GM19193 (cell line): ENCODE data around the gene ASB16.

Source experiments
- POLR2A ChIP-seq: IDR thresholded peaks from 4 replicates; pipeline ENCODE4 v1.6.1; 2011; ENCODE audit not compliant: insufficient read depth, insufficient read length; ENCODE audit errors: extremely low read depth

Gene ASB16

DNA sequence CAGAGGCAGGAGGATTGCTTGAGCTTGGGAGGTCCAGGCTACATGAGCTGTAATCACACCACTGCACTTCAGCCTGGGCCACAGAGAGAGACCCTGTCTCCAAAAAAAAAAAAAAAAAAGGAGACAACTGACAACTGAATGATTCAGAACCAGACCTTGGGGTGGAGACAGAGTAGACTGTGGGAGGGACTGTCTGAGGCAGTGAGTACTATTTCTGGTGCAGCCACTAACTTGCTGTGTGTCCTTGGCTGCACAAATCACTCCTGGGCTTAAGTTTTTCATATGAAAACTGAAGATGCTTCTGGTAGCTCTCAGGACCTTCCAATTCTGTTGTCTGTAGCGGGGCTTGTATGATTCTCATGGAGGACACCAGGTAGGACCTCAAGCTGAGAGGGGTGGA lies 5.8 kb downstream of the ASB16 start:
- no peak for TF ChIP-seq POLR2A

DNA sequence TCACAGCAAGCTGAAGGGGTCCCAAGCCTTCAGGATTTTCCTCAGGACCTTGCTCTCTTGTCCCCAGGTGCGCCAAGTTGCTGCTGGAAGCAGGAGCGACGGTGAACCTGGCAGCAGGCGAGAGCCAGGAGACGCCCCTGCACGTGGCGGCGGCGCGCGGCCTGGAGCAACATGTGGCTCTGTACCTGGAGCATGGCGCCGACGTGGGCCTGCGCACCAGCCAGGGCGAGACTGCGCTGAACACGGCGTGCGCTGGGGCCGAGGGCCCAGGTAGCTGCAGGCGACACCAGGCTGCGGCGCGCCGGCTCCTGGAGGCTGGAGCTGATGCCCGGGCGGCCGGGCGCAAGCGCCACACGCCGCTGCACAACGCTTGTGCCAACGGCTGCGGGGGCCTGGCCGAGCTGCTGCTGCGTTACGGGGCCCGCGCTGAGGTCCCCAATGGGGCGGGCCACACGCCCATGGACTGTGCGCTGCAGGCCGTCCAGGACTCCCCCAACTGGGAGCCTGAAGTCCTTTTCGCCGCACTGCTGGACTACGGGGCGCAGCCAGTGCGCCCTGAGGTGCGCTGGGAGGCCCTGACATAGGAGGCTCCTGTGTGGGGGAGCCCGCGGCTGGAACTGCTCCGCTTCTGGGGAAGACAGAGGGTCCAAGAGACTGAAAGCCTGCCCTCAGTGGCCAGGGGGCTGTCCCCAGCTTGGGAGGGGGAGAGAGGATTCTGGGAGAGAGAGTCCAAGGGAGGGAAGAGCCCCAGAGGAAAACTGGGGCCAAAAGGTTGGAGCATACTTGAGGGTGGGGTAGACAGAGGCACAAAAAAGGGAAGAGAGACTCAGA lies 6.4 kb downstream of the ASB16 start:
- TF ChIP-seq POLR2A = no peak

DNA sequence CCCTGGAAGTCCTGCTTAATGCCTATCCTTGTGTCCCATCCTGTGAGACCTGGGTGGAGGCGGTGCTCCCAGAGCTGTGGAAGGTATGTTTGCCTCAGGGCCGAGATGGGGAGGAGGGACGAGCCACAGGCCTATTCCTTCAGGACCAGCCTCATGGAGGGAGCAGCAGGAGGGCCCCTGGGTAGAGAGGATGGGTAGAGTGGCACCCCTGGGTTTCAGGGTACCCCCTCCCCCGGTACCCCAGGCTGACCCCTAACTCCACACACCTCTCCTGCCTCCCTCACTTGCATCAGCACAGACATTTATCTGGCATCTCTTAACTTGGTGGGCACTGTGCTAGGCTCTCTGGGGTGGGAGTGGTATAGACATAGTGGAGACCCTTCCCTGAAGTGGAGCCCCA lies 7.1 kb downstream of the ASB16 start:
- no peak for TF ChIP-seq POLR2A

DNA sequence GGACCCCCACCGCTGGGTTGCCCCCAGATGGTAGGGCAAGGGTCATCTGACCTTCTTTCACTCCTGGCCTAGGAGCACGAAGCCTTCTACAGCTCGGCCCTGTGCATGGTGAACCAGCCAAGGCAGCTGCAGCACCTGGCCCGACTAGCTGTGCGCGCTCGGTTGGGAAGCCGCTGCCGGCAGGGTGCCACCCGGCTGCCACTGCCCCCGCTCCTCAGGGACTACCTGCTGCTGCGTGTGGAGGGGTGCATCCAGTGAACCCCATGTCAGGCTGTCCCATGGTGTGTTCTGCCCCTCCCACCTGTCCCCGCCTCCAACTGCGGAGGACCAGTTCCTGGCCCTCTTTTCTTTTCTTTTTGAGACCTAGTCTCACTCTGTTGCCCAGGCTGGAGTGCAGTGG lies 7.6 kb downstream of the ASB16 start:
- no peak for TF ChIP-seq POLR2A

DNA sequence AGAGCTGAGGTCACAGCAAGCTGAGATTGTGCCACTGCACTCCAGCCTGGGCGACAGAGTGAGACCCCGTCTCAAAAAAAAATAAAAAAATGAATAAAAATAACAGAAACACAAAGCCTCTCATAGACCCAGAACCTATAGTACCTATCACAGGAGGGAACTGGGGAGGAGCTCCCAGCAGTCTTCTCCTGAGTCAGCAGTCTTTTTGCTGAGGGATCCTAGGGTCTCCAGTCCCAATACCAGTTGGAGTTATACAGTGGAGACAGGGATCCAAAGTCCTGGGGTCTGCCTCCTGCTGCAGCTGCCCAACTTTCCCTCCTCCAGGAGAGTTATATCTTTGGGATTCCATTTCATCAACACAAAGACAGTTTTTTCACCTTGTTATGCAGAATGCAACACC lies 12.5 kb downstream of the ASB16 start:
- TF ChIP-seq POLR2A = no peak

DNA sequence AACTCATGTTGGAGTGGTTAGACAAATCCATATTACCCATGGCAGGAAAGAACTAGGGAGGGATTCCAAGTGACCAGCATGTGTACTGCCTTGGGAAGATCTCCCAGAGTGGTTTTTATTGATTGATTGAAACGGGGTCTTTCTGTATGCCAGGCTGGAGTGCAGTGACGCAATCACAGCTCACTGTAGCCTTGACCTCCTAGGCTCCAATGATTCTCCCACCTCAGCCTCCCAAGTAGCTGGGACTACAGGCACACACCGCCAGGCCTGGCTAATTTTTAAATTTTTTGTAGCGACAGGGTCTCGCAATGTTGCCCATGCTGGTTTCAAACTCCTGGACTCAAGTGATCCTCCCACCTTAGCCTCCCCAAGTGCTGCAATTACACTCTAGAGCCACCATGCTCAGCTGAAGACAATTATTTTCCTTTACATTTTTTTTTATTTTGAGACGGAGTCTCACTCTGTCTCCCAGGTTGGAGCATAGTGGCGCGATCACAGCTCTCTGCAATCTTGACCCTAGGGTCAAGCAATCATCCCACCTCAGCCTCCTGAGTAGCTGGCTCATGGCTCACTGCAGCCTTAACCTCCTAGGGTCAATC lies 13.8 kb downstream of the ASB16 start:
- TF ChIP-seq POLR2A = no peak

DNA sequence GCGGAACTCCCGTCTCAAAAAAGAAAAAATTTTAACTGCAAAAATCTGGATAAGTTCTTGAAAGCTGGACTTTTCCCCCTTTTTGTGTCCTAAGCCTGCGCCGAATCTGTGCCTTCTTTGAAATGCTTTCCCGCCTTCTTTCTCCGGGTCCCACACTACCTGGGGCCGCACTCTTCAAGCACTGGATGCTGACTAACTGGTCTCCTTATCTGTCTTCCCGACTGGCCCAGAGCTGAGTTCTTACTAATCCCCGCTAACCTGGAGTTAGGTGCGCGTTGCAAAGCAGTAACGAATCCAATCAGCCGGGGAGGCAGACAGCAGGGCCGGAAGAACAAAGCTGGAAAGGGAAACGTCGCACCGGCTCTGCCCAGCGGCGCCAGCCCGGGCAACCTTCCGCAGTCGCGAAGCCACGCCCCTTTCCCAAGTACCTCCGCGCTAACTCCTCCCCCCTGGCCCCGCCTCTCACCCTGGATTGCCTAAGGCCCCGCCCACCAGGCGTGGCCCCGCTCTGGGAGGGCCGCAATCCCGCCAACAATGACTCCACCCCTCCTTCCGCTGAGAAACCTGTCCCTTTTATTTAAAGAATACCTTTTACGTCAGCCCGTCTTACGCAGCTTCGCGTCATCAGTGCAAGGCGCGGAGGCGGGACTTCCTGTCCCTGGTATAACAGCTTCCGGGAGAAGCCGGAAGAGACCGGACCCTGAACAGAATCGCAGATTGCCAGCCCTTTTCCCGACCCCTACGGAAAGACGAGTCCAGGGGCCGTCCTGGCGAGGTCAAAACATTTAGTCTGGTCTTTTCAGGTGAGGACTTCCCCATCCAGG lies 16.0 kb downstream of the ASB16 start, which contains the start of gene TMUB2:
TMUB2 (plus strand) TSS at position 666 of the 824 bp plus-strand sequence. CDS start 737 bp downstream, outside the sequence.
- TF ChIP-seq POLR2A = peak; percentile 96

DNA sequence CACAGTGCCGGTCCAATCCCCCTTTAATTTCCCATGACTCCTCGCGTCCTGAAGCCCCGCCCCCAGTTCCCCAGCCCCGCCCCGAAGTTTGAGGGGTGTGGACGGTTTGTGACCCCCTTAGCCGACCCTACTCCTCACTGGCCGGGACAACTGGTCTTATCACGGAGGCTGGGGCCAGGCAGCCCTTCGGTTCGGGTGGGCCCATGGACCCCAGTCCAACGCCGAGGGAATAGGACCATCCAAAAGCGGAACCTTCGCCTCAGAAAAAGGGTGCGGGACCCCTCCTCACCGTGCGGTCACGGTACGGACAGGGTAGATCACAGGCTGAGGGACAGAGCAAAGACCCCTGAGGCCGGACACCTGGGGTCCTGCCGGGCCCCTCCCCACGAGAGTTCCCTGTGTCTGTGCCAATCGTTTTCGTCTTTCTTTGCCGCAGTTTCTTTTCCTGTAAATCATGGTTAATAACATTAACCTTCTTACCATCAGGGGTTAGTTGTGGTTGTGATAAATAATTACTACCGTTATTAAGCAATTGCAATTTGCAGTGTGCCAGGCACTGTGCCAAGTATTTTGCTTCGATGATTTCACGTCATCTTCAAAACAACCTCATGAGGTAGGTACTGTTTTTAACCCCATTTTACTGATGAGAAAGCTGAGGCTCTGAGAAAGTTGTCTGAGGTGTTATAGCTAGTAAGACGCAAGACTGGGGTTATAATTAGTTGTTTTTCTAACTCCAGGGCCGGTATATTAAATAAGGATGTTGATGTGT lies 16.8 kb downstream of the ASB16 start:
- TF ChIP-seq POLR2A = no peak

DNA sequence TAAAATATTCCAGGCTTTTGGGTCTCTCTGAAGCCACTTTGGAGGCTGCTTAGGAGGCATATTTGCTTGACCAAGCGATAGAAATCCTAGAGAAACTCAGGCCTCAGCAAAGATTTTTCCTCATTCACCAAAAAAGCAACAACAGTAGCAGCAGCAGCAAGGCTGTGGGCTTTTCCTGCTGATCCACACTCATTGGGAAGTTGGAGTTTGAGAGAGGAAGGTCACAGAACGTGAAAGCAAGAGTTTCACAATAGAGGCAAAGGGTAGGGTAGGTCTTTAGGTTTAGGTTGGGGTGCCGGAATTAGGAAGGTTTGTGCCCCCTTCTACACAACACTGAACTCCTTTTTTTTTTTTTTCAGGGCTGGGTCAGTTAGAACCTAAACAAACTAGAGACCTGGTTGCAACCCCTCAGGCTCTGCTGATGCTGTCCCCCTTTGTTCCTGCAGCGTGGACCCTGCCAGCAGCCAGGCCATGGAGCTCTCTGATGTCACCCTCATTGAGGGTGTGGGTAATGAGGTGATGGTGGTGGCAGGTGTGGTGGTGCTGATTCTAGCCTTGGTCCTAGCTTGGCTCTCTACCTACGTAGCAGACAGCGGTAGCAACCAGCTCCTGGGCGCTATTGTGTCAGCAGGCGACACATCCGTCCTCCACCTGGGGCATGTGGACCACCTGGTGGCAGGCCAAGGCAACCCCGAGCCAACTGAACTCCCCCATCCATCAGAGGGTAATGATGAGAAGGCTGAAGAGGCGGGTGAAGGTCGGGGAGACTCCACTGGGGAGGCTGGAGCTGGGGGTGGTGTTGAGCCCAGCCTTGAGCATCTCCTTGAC lies 18.3 kb downstream of the ASB16 start:
- no peak for TF ChIP-seq POLR2A

DNA sequence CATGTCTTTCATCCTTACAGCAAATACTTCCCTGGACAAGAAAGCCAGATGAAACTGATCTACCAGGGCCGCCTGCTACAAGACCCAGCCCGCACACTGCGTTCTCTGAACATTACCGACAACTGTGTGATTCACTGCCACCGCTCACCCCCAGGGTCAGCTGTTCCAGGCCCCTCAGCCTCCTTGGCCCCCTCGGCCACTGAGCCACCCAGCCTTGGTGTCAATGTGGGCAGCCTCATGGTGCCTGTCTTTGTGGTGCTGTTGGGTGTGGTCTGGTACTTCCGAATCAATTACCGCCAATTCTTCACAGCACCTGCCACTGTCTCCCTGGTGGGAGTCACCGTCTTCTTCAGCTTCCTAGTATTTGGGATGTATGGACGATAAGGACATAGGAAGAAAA lies 20.0 kb downstream of the ASB16 start:
- no peak for TF ChIP-seq POLR2A

DNA sequence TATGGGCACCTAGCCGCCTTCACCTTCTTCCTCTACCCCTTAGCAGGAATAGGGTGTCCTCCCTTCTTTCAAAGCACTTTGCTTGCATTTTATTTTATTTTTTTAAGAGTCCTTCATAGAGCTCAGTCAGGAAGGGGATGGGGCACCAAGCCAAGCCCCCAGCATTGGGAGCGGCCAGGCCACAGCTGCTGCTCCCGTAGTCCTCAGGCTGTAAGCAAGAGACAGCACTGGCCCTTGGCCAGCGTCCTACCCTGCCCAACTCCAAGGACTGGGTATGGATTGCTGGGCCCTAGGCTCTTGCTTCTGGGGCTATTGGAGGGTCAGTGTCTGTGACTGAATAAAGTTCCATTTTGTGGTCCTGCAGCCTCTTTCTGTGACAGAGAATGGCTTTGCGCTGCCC lies 20.9 kb downstream of the ASB16 start:
- no peak for TF ChIP-seq POLR2A

DNA sequence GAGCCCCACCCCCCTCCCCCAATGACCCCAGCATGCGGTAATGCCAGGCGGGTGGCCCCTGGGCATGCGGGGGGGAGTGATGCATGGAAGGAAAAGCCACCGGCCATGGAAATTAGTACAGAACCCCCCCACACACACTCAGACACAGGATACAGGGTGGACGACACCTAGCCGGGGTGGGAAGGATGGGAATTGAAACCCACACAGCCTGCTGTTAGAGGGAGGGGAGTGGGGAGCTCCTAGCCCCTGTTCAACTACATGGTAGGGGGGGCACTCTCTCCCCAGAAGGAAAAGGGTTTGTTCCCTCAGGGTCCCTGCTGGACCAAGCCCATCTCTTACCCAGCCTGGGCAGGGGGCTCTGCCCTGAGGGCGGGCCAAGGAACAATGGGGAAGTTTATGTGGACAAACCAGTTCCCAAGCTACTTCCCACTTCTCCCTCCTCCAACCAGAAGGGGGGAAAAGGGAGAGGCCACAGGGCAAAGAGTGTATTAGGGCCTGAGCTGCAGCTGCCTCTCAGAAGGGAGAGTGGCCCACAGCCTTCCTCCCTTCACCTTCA lies 21.5 kb downstream of the ASB16 start:
- TF ChIP-seq POLR2A = peak; percentile 33

DNA sequence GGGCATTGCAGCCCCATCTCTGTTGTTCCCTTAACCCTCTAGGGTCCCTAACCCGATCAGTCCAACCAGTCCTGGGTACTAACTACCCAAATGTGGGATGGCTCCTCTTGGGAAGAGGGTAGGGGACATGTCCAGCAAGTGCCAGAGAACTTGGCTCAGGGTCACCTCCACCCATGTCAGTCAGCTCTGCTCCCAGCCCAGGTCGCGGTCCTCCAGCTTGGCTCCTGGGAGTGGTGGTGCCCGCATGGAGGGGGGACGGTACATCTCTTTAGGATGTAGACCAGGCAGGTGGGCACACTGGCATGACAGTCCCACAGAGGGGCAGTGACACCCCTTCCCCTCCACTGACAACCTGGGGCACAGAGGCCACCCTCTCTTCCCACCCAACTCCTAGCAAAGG lies 22.2 kb downstream of the ASB16 start:
- TF ChIP-seq POLR2A = no peak
